Renal cortex interstitium (tissue), 15 donors: ENCODE results near the gene SEC63. TPM values are rescaled to one million over a fixed set of nuclear protein-coding genes. Genes with fewer than 3 reads are reported as not detected.
A peak's percentile ranks its signal among the peaks of the same experiment; 100 is the strongest.
"Not testable (repeated sequence)": the region's sequence is repeated elsewhere in the genome, so short reads cannot be mapped to it uniquely, and the experiment has no call there.

Source experiments
- DNase-seq, 11 donors: peaks; one replicate each; pipeline ENCODE4 v3.0.0-alpha.2; 2013; ENCODE audit warnings: low read depth in 9 of 11, low spot score in 4 of 11; ENCODE audit errors: extremely low read depth in 1 of 11
- long read RNA-seq, 16 experiments: transcript quantifications; one replicate each; lab custom pipeline, GENCODE V29; 2026
- polyA plus RNA-seq, 3 donors: library from polyadenylated mRNA; unstranded; fragments of 120-200 nt; gene quantifications; one replicate each; pipeline ENCODE4 v1.2.1, GENCODE V29; 2013; ENCODE audit not compliant: insufficient read length in 3 of 3

The SEC63 gene, protein sequence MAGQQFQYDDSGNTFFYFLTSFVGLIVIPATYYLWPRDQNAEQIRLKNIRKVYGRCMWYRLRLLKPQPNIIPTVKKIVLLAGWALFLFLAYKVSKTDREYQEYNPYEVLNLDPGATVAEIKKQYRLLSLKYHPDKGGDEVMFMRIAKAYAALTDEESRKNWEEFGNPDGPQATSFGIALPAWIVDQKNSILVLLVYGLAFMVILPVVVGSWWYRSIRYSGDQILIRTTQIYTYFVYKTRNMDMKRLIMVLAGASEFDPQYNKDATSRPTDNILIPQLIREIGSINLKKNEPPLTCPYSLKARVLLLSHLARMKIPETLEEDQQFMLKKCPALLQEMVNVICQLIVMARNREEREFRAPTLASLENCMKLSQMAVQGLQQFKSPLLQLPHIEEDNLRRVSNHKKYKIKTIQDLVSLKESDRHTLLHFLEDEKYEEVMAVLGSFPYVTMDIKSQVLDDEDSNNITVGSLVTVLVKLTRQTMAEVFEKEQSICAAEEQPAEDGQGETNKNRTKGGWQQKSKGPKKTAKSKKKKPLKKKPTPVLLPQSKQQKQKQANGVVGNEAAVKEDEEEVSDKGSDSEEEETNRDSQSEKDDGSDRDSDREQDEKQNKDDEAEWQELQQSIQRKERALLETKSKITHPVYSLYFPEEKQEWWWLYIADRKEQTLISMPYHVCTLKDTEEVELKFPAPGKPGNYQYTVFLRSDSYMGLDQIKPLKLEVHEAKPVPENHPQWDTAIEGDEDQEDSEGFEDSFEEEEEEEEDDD
- polyA plus RNA-seq, result 100 to 1,000 TPM in 2 of 3 donors, 10 to 100 TPM in 1; 93.6 to 120 (median 119) TPM
- long read RNA-seq, donor 1, transcript SEC63-204 (3 exons, 2,025 nt), result major isoform, 6 of 16 reads
- long read RNA-seq, donor 1, partial matches to known transcripts, result 9 of 16 reads
- long read RNA-seq, donor 1, other reads (novel, unspliced or antisense), result 0 of 16 reads
- long read RNA-seq, donor 2, partial matches to known transcripts, result 8 of 10 reads
- long read RNA-seq, donor 2, other reads (novel, unspliced or antisense), result 0 of 10 reads
- long read RNA-seq, donor 3, full-length matches to known transcripts, result 11 of 26 reads
- long read RNA-seq, donor 3, partial matches to known transcripts, result 15 of 26 reads
- long read RNA-seq, donor 3, other reads (novel, unspliced or antisense), result 0 of 26 reads
- long read RNA-seq, donor 4, full-length matches to known transcripts, result 9 of 9 reads
- long read RNA-seq, donor 4, partial matches to known transcripts, result 0 of 9 reads
- long read RNA-seq, donor 4, other reads (novel, unspliced or antisense), result 0 of 9 reads
- long read RNA-seq, donor 5, result 0 reads
- long read RNA-seq, donor 6, full-length matches to known transcripts, result 4 of 20 reads
- long read RNA-seq, donor 6, partial matches to known transcripts, result 16 of 20 reads
- long read RNA-seq, donor 6, other reads (novel, unspliced or antisense), result 0 of 20 reads
- long read RNA-seq, donor 7, full-length matches to known transcripts, result 7 of 14 reads
- long read RNA-seq, donor 7, partial matches to known transcripts, result 7 of 14 reads
- long read RNA-seq, donor 7, other reads (novel, unspliced or antisense), result 0 of 14 reads
- long read RNA-seq, donor 8, result 0 reads
- long read RNA-seq, donor 9, full-length matches to known transcripts, result 6 of 14 reads
- long read RNA-seq, donor 9, partial matches to known transcripts, result 8 of 14 reads
- long read RNA-seq, donor 9, other reads (novel, unspliced or antisense), result 0 of 14 reads
- long read RNA-seq, donor 10, full-length matches to known transcripts, result 6 of 6 reads
- long read RNA-seq, donor 10, partial matches to known transcripts, result 0 of 6 reads
- long read RNA-seq, donor 10, other reads (novel, unspliced or antisense), result 0 of 6 reads
- long read RNA-seq, donor 11, full-length matches to known transcripts, result 6 of 34 reads
- long read RNA-seq, donor 11, partial matches to known transcripts, result 28 of 34 reads
- long read RNA-seq, donor 11, other reads (novel, unspliced or antisense), result 0 of 34 reads
- long read RNA-seq, donor 12, partial matches to known transcripts, result 11 of 11 reads
- long read RNA-seq, donor 12, other reads (novel, unspliced or antisense), result 0 of 11 reads
- long read RNA-seq, donor 13, result 0 reads
- long read RNA-seq, donor 14, full-length matches to known transcripts, result 2 of 11 reads
- long read RNA-seq, donor 14, partial matches to known transcripts, result 9 of 11 reads
- long read RNA-seq, donor 14, other reads (novel, unspliced or antisense), result 0 of 11 reads
- long read RNA-seq, donor 15, partial matches to known transcripts, result 7 of 8 reads
- long read RNA-seq, donor 15, other reads (novel, unspliced or antisense), result 0 of 8 reads
- long read RNA-seq, donor 16, full-length matches to known transcripts, result 15 of 71 reads
- long read RNA-seq, donor 16, partial matches to known transcripts, result 56 of 71 reads
- long read RNA-seq, donor 16, other reads (novel, unspliced or antisense), result 0 of 71 reads

DNA sequence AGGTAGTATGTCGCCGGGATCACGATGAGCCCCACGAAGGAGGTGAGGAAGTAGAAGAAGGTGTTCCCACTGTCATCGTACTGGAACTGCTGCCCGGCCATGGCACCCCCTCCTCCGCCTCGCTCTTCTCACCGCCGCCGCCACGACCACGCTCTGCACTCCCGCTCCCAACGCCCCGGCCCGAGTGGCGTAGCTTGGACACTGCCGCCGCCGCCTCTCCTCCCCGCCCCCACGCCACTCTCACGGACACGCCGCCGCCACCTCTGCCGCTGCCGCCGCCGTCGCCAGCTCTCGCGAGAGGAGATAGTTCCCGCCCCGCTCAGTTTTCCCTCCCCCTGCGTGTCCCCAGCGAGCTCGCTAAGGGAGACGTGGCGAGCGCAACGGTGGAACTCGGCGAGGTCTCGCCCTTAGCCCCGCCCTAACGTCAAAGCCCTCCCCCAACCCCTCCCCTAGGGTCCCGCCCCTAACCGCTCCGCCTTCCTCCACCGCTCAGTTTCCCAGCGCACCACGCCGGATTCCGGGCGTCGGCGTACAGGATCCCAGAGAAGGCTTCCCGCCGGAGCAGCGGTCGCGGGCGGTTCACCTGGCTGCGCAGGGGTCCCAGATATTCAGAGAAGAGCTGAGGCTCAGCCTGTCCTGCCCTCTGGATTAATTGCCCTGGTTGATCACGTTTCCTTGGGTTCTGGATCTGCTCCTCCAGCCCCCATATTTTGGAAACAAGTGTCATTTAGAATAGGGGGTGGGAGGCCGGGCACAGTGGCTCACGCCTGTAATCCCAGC is at the start of gene SEC63:
TSS of gene SEC63 (minus strand) at position 300 of the 780 bp plus-strand sequence. CDS start at position 101, 199 bp downstream.
- peak; percentile 83 to 96 (median 93) for DNase-seq

DNA sequence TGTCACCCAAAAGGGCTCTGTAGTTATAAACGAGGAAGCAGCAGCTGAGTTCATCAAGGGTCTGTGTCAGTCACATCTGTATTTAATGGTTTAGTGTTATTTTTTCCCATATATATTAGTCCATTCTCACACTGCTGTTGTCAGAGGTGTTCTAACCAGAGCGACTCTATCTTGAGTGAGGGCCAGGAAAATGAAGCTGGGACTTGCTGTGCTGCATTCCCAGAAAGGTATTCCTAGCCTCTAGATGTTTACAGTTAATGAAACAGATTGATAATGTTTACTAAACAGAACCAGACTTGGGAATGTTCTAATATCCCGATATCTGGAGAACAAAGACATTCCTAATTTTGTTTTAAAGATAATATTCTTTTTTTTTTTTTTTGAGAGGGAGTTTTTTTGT is 48.0 kb upstream of the SEC63 start:
- DNase-seq, result no peak

DNA sequence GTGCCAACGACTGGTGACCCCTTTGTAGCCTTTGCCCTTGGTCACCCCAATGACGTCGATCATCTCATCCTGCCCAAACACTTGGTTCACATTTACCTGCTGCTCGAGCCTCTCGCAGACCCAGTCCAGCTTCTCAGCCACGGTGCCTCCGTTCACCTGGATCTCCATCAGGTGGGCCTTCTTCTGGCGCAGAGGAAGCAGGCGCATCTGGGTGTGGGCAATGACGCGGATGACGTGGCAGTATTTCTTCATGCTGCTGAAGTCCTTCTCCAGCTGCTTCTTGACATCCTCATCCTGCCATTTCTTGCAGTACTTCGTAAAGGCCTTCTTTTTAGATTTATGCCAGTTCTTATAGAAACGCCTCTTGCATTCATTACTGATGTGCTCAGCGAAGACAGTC is 46.9 kb upstream of the SEC63 start:
- no peak for DNase-seq

DNA sequence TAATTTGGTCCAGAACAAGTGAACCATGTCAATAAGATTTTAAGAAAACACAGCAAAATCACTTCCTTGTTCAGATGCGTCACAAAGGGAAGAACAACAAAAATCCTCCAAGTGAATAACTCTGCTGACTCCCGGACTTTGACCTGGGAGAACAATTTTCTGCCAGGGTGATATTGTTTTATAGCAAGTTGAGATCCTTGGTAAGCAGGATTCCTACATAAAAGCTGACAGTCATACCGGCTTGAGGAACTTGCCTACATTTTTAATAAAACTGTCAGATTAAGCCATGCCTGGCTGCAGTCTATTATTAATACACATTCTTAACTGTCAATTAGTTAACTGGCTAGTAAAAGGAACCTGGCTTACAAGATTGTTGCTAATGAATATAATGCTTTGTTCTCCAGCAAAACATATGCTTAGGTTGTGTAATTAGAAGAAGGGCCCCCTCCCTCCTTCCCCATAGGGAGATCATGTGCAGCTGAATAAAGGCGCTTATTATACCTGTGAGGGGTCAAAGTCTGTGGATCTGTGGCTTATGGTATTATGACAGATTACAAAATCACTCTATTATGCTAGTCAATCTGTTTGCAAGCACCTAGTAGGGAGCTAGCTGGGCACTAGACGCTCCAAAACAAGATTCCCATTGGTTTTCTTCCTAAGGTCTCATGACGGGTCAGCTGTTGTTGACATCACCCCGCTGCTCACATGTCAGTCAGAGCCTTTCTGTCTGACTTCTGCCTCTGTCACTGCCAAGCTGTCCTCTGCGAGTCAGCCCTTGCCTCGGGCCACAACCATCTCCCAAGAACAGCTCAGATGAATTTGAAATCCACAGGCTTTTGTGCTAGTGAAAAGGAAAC is 44.6 kb upstream of the SEC63 start:
- peak in 1 of 11 donors; percentile 25 for DNase-seq

DNA sequence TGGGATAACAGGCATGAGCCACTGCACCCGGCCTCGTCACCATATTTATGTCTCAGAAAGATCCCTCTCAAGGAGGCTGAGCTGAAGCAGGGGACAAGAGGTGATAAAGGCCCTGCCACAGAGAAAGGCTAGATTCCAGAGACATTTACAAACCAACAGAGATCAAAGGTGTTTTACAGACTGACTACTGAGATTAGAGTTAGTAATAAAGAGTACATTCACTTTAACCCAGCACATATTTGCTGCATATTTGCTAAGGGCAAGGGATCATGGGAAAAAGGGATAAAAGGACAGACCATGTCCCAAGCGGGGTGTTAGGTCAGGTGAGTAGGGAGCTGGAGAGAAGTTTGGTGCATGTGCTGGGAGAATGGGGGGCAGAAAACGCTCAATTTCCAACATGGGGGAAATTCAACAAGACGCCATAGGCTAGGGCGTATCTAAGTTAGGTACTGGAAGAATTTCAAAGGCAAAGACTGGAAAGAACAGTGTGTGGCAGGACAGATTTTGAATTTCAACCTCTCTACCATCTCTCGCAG is 43.8 kb upstream of the SEC63 start:
- no peak for DNase-seq

DNA sequence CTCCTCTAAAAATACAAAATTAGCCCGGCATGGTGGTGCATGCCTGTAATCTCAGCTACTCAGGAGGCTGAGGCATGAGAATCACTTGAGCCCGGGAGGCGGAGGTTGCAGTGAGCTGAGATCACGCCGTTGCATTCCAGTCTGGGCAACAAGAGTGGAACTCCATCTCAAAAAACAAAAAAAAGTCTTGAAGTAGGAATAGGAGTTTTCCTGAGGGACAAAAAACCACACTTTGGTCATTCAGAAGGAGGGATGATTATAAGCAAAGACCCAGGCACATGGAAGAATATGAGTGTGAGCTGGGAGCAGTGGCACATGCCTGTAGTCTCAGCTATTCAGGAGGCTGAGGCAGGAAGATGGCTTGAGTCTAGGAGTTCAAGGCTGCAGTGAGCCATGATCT is 42.3 kb upstream of the SEC63 start:
- DNase-seq, result not testable (repeated sequence)

DNA sequence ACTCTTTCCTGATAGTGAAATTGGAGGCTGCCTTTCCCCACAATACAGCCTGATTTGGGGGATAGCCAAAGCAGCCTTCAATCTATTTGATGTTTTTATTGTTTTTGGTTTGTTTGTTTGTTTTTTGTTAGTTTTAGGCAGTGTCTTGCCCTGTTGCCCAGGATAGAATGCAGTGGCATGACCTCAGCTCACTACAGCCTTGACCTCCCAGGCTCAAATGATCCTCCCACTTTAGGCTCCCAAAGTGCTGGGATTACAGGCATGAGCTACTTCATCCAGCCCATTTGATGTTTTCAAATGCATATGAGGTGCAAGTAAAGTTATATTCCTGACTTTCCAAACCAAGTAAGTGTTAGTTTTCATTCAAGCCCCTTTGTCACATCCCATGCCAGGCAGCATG is 41.3 kb upstream of the SEC63 start:
- no peak for DNase-seq

DNA sequence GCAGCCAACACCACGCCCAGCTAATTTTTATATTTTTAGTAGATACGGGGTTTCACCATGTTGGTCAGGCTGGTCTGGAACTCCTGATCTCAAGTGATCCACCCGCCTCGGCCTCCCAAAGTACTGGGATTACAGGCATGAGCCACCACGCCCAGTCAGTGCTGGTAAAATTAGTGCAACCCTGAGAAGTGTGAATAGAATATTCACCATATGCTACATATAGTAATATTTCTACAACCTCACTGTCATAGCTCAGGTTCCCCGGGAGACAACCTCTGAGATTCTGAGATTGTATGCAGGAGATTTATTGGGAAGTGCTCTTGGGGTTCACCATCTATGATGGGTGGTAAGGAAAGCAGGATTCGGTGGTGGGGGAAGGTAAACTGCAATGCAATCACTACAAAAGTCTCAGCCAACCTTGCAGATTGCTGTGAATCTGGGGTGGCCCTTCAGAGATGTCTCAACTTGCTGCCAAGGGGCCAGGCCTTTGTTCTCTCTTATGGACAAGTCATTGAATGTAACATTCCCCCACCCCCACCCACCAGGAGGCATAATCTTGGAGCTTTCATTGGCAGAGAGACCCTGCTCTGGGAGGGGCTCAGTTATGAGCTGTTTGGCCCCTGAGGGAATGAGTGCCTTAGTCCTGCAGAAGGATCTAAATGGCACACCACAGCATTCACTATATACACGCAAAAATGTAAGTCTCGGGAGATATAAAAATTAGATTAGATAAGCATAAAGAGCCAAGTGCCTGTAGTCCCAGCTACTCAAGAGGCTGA is 34.0 kb upstream of the SEC63 start:
- DNase-seq, result no peak

DNA sequence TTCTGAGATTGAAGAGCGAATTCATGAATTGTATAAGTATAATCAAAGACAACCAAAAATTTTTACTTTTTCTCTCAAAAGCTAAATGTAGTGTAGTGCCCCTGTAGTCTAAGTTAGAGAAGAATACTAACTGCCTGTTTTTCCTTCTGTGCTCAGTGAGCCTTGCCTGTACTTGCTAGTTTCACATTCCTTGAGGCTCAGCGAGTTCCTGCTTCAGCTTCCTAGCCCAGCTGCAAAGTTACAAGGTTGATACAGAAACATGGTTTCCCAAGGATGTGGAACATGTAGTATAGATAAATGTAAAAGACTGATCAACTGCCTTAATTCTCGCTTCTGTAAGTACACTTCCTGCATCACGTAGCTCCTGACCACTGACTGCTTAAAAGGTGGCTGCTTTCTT is 33.1 kb upstream of the SEC63 start:
- peak in 1 of 11 donors; percentile 26 for DNase-seq

DNA sequence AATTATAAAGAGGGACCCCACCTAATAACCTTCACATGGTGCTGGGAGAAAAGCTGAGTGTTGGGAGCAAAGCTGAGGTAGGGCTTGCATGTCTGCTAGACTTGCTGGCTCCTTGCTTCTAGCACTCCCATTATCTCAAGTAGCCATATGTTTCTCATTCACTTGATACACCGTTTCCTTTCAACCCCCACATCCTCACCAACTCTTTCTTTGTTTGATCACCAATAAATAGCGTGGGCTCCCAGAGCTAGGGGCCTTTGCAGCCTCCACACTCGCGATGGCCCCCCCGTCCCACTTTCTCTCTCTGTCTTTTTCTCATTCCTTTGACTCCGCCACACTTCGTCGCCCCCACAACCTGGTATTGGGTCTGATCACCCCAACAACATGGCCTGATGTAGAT is 32.6 kb upstream of the SEC63 start:
- not testable (repeated sequence) for DNase-seq

DNA sequence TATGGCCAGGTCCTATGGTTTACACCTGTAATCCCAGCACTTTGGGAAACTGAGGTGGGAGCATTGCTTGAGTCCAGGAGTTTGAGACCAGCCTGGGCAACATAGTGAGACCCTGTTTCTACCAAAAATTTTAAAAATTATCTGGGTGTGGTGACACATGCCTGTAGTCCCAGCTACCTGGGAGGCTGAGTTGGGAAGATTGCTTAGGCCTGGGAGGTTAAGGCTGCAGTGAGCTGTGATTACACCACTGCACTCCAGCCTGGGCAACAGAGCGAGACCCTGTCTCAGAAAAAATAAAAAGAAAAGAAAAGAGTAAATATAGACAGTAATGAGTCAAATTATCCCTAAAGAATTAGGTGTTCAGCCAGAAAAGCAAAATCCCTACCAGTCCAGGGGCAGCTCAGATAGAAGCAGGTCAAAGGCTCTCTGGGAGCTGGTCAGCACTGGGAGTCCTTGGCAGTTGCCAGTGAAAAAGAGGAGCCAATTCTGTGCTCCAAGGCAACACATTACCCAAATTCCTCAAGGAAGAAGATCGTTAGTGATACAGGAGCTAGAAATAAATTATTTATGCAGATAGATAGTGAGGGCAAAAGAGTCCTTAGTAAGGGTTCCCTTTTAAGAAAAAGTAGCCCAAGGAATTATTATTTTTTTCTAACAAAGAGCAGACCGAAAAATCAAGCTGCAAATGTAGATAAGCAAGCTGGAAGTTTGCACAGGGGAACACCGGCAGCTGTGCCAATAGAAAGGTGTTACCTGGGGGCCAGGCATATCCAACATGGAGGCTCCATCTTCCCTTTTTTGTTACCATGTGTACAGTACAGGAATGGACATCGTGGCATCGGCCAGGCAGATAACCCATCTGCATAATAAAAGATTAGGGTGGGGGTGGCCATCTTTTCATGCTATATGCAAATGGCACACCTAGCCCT is 31.4 kb upstream of the SEC63 start:
- DNase-seq, result no peak

DNA sequence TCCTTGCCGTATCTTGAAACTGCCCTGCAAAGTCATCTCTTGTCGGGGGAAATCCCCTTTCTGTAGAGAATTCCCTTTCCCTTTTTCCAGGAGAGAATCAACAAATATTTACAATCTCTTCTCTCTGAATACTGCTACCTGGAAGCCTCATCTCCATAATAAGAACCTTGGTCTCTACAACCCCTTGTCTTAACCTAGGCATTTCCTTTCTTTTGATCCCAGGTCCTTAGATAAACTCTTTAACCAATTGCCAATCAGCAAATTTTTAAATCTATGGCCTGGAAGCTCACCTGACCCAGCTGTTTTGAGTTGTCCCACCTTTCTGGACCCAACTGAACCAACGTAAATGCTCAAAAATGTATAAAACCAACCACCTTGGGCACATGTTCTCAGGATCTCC is 30.6 kb upstream of the SEC63 start:
- DNase-seq, result no peak

DNA sequence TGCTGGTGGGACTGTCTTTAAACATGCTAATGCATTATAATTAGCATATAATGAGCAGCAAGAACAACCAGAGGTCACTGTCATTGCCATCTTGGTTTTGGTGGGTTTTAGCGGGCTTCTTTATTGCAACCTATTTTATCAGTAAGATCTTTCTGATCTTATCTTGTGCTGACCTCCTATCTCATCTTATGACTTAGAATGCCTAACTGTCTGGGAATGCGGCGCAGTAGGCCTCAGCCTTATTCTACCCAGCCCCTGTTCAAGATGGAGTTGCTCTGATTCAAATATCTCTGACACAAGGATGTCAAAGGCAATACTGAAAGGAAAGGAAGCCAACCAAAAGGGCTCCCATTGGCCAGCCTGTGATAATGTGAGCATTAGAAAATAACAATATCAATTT is 29.8 kb upstream of the SEC63 start:
- no peak for DNase-seq
